ENCODE results near the gene RELL2.

GRCh38 chr5:141613344-141613743, 23.5 kb upstream of the RELL2 start:
- TF ChIP-seq, protein P1, sequence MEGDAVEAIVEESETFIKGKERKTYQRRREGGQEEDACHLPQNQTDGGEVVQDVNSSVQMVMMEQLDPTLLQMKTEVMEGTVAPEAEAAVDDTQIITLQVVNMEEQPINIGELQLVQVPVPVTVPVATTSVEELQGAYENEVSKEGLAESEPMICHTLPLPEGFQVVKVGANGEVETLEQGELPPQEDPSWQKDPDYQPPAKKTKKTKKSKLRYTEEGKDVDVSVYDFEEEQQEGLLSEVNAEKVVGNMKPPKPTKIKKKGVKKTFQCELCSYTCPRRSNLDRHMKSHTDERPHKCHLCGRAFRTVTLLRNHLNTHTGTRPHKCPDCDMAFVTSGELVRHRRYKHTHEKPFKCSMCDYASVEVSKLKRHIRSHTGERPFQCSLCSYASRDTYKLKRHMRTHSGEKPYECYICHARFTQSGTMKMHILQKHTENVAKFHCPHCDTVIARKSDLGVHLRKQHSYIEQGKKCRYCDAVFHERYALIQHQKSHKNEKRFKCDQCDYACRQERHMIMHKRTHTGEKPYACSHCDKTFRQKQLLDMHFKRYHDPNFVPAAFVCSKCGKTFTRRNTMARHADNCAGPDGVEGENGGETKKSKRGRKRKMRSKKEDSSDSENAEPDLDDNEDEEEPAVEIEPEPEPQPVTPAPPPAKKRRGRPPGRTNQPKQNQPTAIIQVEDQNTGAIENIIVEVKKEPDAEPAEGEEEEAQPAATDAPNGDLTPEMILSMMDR (conservative IDR thresholded peaks at IDR 0.05 in 1 of 2, IDR thresholded peaks at IDR 0.05 in 1 of 2; ENCODE audit: extremely low read depth in 1 of 2, insufficient read depth in 1 of 2, low read depth in 1 of 2, low read length in 2 of 2), result no peak
- TF ChIP-seq EZH2 (IDR thresholded peaks at IDR 0.05; ENCODE audit: borderline replicate concordance, low read length), result no peak
